Fibroblast of lung (primary cell): Measurements from ENCODE around the gene MLXIP. TPM values are rescaled to one million over a fixed set of nuclear protein-coding genes. Genes with fewer than 3 reads are reported as not detected.
"Not testable (repeated sequence)": the region's sequence is repeated elsewhere in the genome, so short reads cannot be mapped to it uniquely, and the experiment has no call there.

Source experiments
- DNase-seq, 2 donors: peaks; one replicate each; pipeline versions ENCODE4 v3.0.0 to v3.0.0-alpha.2; 2010; ENCODE audit warnings: low read depth in 2 of 2
- H2AFZ ChIP-seq: 2 replicates; pipeline ENCODE4 v1.5.1; 2012; ENCODE audit warnings: low read length, control low read depth, inconsistent platforms
- H3K27ac ChIP-seq: 2 replicates; pipeline ENCODE4 v1.5.1; 2011; ENCODE audit warnings: low read length, control low read depth; ENCODE audit not compliant: insufficient read depth
- H3K27me3 ChIP-seq: 2 replicates; pipeline ENCODE4 v1.5.1; 2011; ENCODE audit warnings: mild to moderate bottlenecking, low read length; ENCODE audit not compliant: control insufficient read depth, insufficient read depth
- H3K36me3 ChIP-seq: 2 replicates; pipeline ENCODE4 v1.5.1; 2011; ENCODE audit warnings: low read length; ENCODE audit not compliant: control insufficient read depth, insufficient read depth
- H3K4me1 ChIP-seq: 2 replicates; pipeline ENCODE4 v1.5.1; 2011; ENCODE audit warnings: low read length; ENCODE audit not compliant: control insufficient read depth, insufficient read depth; ENCODE audit errors: extremely low read depth
- H3K4me2 ChIP-seq: 2 replicates; pipeline ENCODE4 v1.5.1; 2011; ENCODE audit warnings: low read length, control low read depth; ENCODE audit not compliant: insufficient read depth; ENCODE audit errors: extremely low read depth
- H3K4me3 ChIP-seq, 4 experiments: fragments of 200-600 bp in 1 of 4; sonication (generic) in 1 of 4; replicated peaks in 1 of 4; 2 replicates each; pipeline ENCODE4 v1.5.1; 2011 to 2016; ENCODE audit warnings: low read length in 4 of 4, low read depth in 3 of 4, mild to moderate bottlenecking in 3 of 4, control low read depth in 2 of 4, inconsistent platforms in 1 of 4, mixed read lengths in 1 of 4; ENCODE audit not compliant: insufficient read depth in 1 of 4; ENCODE audit errors: control extremely low read depth in 1 of 4
- H3K79me2 ChIP-seq: 2 replicates; pipeline ENCODE4 v1.5.1; 2012; ENCODE audit warnings: mild to moderate bottlenecking, low read length, inconsistent platforms; ENCODE audit not compliant: control insufficient read depth, insufficient read depth
- H3K9ac ChIP-seq: 2 replicates; pipeline ENCODE4 v1.5.1; 2011; ENCODE audit warnings: mild to moderate bottlenecking, low read length, control low read depth; ENCODE audit not compliant: insufficient read depth
- H3K9me3 ChIP-seq: 2 replicates; pipeline ENCODE4 v1.5.1; 2012; ENCODE audit warnings: low read depth, low read length; ENCODE audit not compliant: control insufficient read depth, insufficient read depth
- H4K20me1 ChIP-seq: 2 replicates; pipeline ENCODE4 v1.5.1; 2011; ENCODE audit warnings: low read length; ENCODE audit not compliant: control insufficient read depth, insufficient read depth; ENCODE audit errors: extremely low read depth
- EZH2 ChIP-seq: IDR thresholded peaks from 2 replicates; pipeline ENCODE4 v1.5.1; 2012; ENCODE audit warnings: low read length, control low read depth, mild to moderate bottlenecking; ENCODE audit errors: missing control alignments
- polyA plus RNA-seq, 2 donors: library from polyadenylated mRNA; depleted of rRNA in 1 of 2; stranded (reverse) in 1 of 2; unstranded in 1 of 2; fragments of >200 nt; gene quantifications; 2 replicates each; pipeline ENCODE4 v1.2.1, GENCODE V29; 2011 to 2012; ENCODE audit warnings: missing spikeins in 1 of 2
- total RNA-seq: library from RNA; depleted of rRNA; stranded (reverse); fragments of >200 nt; gene quantifications from 2 replicates; pipeline ENCODE4 v1.2.1, GENCODE V29; 2014
- TF ChIP-seq, protein P1 (sequence below), 2 donors: IDR thresholded peaks in 1 of 2; conservative IDR thresholded peaks in 1 of 2; 1 replicate in 1 of 2; 2 replicates in 1 of 2; pipeline ENCODE4 v1.5.1; 2011 to 2012; ENCODE audit warnings: low read length in 2 of 2, control low read depth in 1 of 2, inconsistent platforms in 1 of 2, low read depth in 1 of 2, mild to moderate bottlenecking in 1 of 2

Gene MLXIP
- total and polyA plus RNA-seq, 2 donors (not counting 1 experiment from before 2014, with no cell fraction given): 6.6 to 17.0 TPM

DNA sequence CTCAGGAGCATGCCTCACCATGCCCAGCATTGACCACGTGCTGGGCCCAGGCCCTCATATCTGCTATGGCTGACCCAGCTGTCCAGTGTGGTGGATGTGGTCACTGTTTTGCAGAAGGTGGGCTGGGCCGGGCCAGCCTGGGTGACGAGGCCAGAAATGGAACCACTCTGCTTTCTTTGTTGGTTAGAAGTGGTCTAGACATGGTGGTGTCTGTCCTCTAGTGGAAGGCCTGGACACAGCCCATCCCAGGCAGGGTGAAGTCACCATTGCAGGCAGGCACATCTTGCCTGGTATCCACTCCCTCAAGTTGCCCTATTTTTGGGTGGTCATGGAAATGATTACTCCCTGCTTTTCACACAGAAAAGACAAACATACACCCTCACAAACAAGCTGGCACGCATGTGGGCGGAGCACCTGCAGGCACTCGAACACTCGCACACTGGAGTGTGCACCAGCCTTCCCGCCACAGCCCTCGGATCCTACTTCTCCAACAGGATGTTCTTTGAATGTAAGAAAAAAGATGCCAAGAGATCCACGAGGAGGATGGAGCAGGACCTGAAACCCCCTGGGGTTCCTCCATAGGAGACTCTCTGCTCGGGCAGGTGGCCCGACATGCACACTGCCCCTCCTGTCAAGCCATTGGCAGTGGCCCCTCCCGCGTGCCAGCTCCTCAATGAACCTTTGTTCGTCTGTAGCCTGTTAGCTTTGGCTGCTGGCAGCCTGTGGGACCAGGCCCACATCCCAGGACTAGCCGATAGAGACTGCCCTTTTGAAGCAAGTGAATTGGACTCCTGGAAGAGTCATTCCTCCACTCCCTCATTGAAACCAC, 38.4 kb downstream of the MLXIP start:
- Histone ChIP-seq H3K36me3 (no peaks in the 10 kb centered on the region), H3K27ac (no peak overlapping the region), H3K9ac (no peak overlapping the region), H3K9me3 (no peaks in the 10 kb centered on the region), H2AFZ (no peak overlapping the region), H3K4me2 (no peak overlapping the region), H3K79me2 (no peaks in the 10 kb centered on the region), H3K4me1 (no peaks in the 10 kb centered on the region), H4K20me1 (no peaks in the 10 kb centered on the region), H3K27me3 (no peaks in the 10 kb centered on the region), H3K4me3 (no peak overlapping the region)
- TF ChIP-seq, protein P1, sequence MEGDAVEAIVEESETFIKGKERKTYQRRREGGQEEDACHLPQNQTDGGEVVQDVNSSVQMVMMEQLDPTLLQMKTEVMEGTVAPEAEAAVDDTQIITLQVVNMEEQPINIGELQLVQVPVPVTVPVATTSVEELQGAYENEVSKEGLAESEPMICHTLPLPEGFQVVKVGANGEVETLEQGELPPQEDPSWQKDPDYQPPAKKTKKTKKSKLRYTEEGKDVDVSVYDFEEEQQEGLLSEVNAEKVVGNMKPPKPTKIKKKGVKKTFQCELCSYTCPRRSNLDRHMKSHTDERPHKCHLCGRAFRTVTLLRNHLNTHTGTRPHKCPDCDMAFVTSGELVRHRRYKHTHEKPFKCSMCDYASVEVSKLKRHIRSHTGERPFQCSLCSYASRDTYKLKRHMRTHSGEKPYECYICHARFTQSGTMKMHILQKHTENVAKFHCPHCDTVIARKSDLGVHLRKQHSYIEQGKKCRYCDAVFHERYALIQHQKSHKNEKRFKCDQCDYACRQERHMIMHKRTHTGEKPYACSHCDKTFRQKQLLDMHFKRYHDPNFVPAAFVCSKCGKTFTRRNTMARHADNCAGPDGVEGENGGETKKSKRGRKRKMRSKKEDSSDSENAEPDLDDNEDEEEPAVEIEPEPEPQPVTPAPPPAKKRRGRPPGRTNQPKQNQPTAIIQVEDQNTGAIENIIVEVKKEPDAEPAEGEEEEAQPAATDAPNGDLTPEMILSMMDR (conservative IDR thresholded peaks at IDR 0.05 in 1 of 2, IDR thresholded peaks at IDR 0.05 in 1 of 2; ENCODE audit: low read depth in 1 of 2, low read length in 2 of 2): no peak
- TF ChIP-seq EZH2: no peak
- DNase-seq: no peak

- Histone ChIP-seq H4K20me1 (no peaks in the 10 kb centered on the region), H3K27ac (no peak overlapping the region), H3K27me3 (no peaks in the 10 kb centered on the region)
Observed at GRCh38 chr12:122117979-122118378, 39.4 kb downstream of the MLXIP start.

DNA sequence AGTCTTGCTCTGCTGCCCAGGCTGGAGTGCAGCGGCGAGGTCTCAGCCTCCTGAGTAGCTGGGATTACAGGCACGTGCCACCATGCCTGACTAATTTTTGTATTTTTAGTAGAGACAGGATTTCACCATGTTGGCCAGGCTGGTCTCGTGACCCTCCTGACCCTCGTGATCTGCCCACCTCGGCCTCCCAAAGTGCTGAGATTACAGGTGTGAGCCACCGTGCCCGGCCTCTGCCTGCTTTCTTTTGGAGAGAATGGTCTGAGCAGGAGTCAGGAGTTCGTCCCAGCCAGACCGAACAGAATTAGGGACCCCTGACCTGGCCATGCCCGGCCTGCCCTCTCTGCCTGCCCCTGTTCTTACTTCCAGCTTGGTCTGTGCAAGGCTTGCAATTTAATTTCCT, 42.8 kb downstream of the MLXIP start:
- not testable (repeated sequence) for H3K4me3 ChIP-seq, H3K79me2 ChIP-seq, H3K36me3 ChIP-seq, H3K4me1 ChIP-seq, DNase-seq, H3K27ac ChIP-seq, H4K20me1 ChIP-seq, H3K27me3 ChIP-seq, H2AFZ ChIP-seq, H3K9me3 ChIP-seq, H3K9ac ChIP-seq, H3K4me2 ChIP-seq

More at GRCh38 chr12:122117979-122118378, 39.4 kb downstream of the MLXIP start:
- peak in 1 of 2 donors; percentile 40 for DNase-seq
- no peak overlapping the region for H3K4me3 ChIP-seq
- no peaks in the 10 kb centered on the region for H3K9me3 ChIP-seq
- no peaks in the 10 kb centered on the region for H3K4me1 ChIP-seq
- no peak overlapping the region for H3K4me2 ChIP-seq
- TF ChIP-seq, protein P1 (conservative IDR thresholded peaks at IDR 0.05 in 1 of 2, IDR thresholded peaks at IDR 0.05 in 1 of 2; ENCODE audit: low read depth in 1 of 2, low read length in 2 of 2): no peak
- no peak overlapping the region for H2AFZ ChIP-seq
- no peak overlapping the region for H3K9ac ChIP-seq
- no peaks in the 10 kb centered on the region for H3K79me2 ChIP-seq
- no peaks in the 10 kb centered on the region for H3K36me3 ChIP-seq
